ENCODE measurements around the gene NAPA.

NAPA gene

GRCh38 chr19:47514869-47515588 is at the start of gene NAPA:
Gene NAPA (minus strand): TSS chr19:47515063. CDS start chr19:47514940, 123 bp downstream.
- H3K4me3 ChIP-seq (ENCODE audit: low read depth, low read length): peak within 1 kb of the TSS; percentile 94

- no peak overlapping the region for H3K4me3 ChIP-seq (ENCODE audit: low read depth, low read length)
Observed at GRCh38 chr19:47564081-47564480, 49.2 kb upstream of the NAPA start.

- H3K4me3 ChIP-seq (ENCODE audit: low read depth, low read length): no peak overlapping the region
Observed at GRCh38 chr19:47561440-47562057, 46.7 kb upstream of the NAPA start.

- H3K4me3 ChIP-seq (ENCODE audit: low read depth, low read length): no peak overlapping the region
Observed at GRCh38 chr19:47560999-47561398, 46.1 kb upstream of the NAPA start.

GRCh38 chr19:47550129-47550528 is 35.3 kb upstream of the NAPA start:
- no peak overlapping the region for H3K4me3 ChIP-seq (ENCODE audit: low read depth, low read length)

- H3K4me3 ChIP-seq (ENCODE audit: low read depth, low read length): no peak overlapping the region
Observed at GRCh38 chr19:47549261-47549862, 34.5 kb upstream of the NAPA start.

GRCh38 chr19:47547199-47547598 is 32.3 kb upstream of the NAPA start:
- no peak overlapping the region for H3K4me3 ChIP-seq (ENCODE audit: low read depth, low read length)

GRCh38 chr19:47545061-47545948 is 30.4 kb upstream of the NAPA start:
- H3K4me3 ChIP-seq (ENCODE audit: low read depth, low read length): no peak overlapping the region

GRCh38 chr19:47544476-47544875 is 29.6 kb upstream of the NAPA start:
- no peak overlapping the region for H3K4me3 ChIP-seq (ENCODE audit: low read depth, low read length)

- H3K4me3 ChIP-seq (ENCODE audit: low read depth, low read length): no peak overlapping the region
Observed at GRCh38 chr19:47544075-47544474, 29.2 kb upstream of the NAPA start.

GRCh38 chr19:47542030-47542475 is 27.2 kb upstream of the NAPA start:
- no peak overlapping the region for H3K4me3 ChIP-seq (ENCODE audit: low read depth, low read length)

- no peak overlapping the region for H3K4me3 ChIP-seq (ENCODE audit: low read depth, low read length)
Observed at GRCh38 chr19:47541518-47541917, 26.7 kb upstream of the NAPA start.

- H3K4me3 ChIP-seq (ENCODE audit: low read depth, low read length): no peak overlapping the region
Observed at GRCh38 chr19:47540748-47541147, 25.9 kb upstream of the NAPA start.

GRCh38 chr19:47539747-47540311 is 25.0 kb upstream of the NAPA start:
- H3K4me3 ChIP-seq (ENCODE audit: low read depth, low read length): no peak overlapping the region

- no peak overlapping the region for H3K4me3 ChIP-seq (ENCODE audit: low read depth, low read length)
Observed at GRCh38 chr19:47538812-47539211, 23.9 kb upstream of the NAPA start.

- no peak overlapping the region for H3K4me3 ChIP-seq (ENCODE audit: low read depth, low read length)
Observed at GRCh38 chr19:47537493-47537892, 22.6 kb upstream of the NAPA start.

- H3K4me3 ChIP-seq (ENCODE audit: low read depth, low read length): no peak overlapping the region
Observed at GRCh38 chr19:47534628-47535027, 19.8 kb upstream of the NAPA start.

GRCh38 chr19:47531640-47532387 is 17.0 kb upstream of the NAPA start:
- H3K4me3 ChIP-seq (ENCODE audit: low read depth, low read length): no peak overlapping the region

GRCh38 chr19:47529018-47529742 is 14.3 kb upstream of the NAPA start:
- H3K4me3 ChIP-seq (ENCODE audit: low read depth, low read length): no peak overlapping the region
